Stomach (tissue), 9 donors: ENCODE measurements around the gene PPRC1. TPM values are rescaled to one million over a fixed set of nuclear protein-coding genes. Genes with fewer than 3 reads are reported as not detected.

Experiments used
- DNase-seq, 2 donors: peaks; one replicate each; pipeline versions ENCODE4 v3.0.0 to v3.0.0-alpha.2; 2013 to 2019
- H3K27ac ChIP-seq, 5 donors: fragments of 200-600 bp in 4 of 5; sonication (generic) in 4 of 5; one replicate each; pipeline ENCODE4 v1.5.1; 2013 to 2019; ENCODE audit warnings: mild to moderate bottlenecking in 1 of 5, moderate library complexity in 1 of 5
- H3K27me3 ChIP-seq, 3 donors: fragments of 200-600 bp; sonication (generic); one replicate each; pipeline ENCODE4 v1.5.1; 2017 to 2019; ENCODE audit warnings: mixed run types in 1 of 3
- H3K36me3 ChIP-seq, 4 donors: fragments of 200-600 bp; sonication (generic); 1 replicate in 3 of 4; 2 replicates in 1 of 4; pipeline ENCODE4 v1.5.1; 2016 to 2019
- H3K4me1 ChIP-seq, 4 donors: fragments of 200-600 bp; sonication (generic); one replicate each; pipeline ENCODE4 v1.5.1; 2016 to 2019
- H3K4me3 ChIP-seq, 4 donors: fragments of 200-600 bp; sonication (generic) in 3 of 4; one replicate each; pipeline ENCODE4 v1.5.1; 2016 to 2019; ENCODE audit warnings: mild to moderate bottlenecking in 1 of 4
- H3K9me3 ChIP-seq, 4 donors: fragments of 200-600 bp; sonication (generic); one replicate each; pipeline ENCODE4 v1.5.1; 2016 to 2019
- CTCF ChIP-seq, 7 experiments: fragments of 450-650 bp in 4 of 7; fragments of 200-600 bp in 3 of 7; sonication (generic) in 3 of 7; IDR thresholded peaks; one replicate each; pipeline ENCODE4 v1.5.1; 2016 to 2019; ENCODE audit warnings: antibody characterized with exemption in 7 of 7, control low read depth in 2 of 7, mild to moderate bottlenecking in 1 of 7
- EP300 ChIP-seq: sonication (generic); formaldehyde crosslinking; IDR thresholded peaks from one replicate; pipeline ENCODE4 v1.6.1; 2017; ENCODE audit warnings: antibody characterized with exemption
- POLR2A ChIP-seq, 4 donors: fragments of 450-650 bp; IDR thresholded peaks; one replicate each; pipeline ENCODE4 v1.6.1; 2016; ENCODE audit warnings: antibody characterized with exemption in 4 of 4, control low read depth in 2 of 4, mild to moderate bottlenecking in 1 of 4, moderate library complexity in 1 of 4
- POLR2AphosphoS5 ChIP-seq, 3 donors: sonication (generic); formaldehyde crosslinking; IDR thresholded peaks; one replicate each; pipeline ENCODE4 v1.6.1; 2016; ENCODE audit warnings: antibody characterized with exemption in 3 of 3
- WGBS, 5 donors: extraction: QIAGEN DNeasy Blood & Tissue Kit in 3 of 5; methylation state at CpG; one replicate each; pipeline versions ENCODE4 v1.1.5 to v1.1.7; 2013 to 2018; 5-methylcytosine and 5-hydroxymethylcytosine counted together
- intact Hi-C: fragments of 100-400 bp; cut with DNase I; formaldehyde crosslinking; loops from one replicate; pipeline ENCODE4 v1.15.1; 2023; ENCODE audit warnings: low total_unique reads
- polyA plus RNA-seq, 3 donors: library from polyadenylated mRNA; stranded (reverse); fragments of 200-250 nt; gene quantifications; one replicate each; pipeline ENCODE4 v1.2.3, GENCODE V29; 2013
- small RNA-seq, 4 donors: library from RNA; depleted of rRNA; stranded (forward); fragments of <200 nt; gene quantifications; one replicate each; pipeline ENCODE3, GENCODE V24; 2016
- total RNA-seq, 5 donors: library from RNA; depleted of rRNA; stranded (reverse); fragments of >200 nt; gene quantifications; one replicate each; pipeline versions ENCODE4 v1.1.0 to v1.2.3, GENCODE V29; 2014 to 2016
- donor health status: healthy with polysubstance abuse.
- donor health status: Bipolar disorder and iron deficiency.
- donor health status: healthy.

The PPRC1 gene
- total and polyA plus RNA-seq, 8 donors = 10.4 to 37.3 (median 14.9) TPM

GRCh38 chr10:102191956-102192355 is 59.1 kb downstream of the PPRC1 start:
- Histone ChIP-seq H3K4me1 (peaks cover 0 to 14% (median 10%) of the 10 kb centered on the region in 4 donors), H3K27me3 (no peaks in the 10 kb centered on the region), H3K36me3 (no peaks in the 10 kb centered on the region), H3K27ac (no peak overlapping the region), H3K9me3 (peaks cover 0 to 8% (median 4%) of the 10 kb centered on the region in 4 donors), H3K4me3 (no peak overlapping the region)
- WGBS, 5 donors = 72 to 80% (median 77%) methylated on average over 7 of the region's 7 CpGs
- intact Hi-C loops = no loop called here
- no peak for DNase-seq
- TF ChIP-seq POLR2AphosphoS5 (IDR thresholded peaks at IDR 0.05) (no peak), POLR2A (IDR thresholded peaks at IDR 0.05) (no peak), EP300 (no peak), CTCF (IDR thresholded peaks at IDR 0.05) (no peak)

DNA sequence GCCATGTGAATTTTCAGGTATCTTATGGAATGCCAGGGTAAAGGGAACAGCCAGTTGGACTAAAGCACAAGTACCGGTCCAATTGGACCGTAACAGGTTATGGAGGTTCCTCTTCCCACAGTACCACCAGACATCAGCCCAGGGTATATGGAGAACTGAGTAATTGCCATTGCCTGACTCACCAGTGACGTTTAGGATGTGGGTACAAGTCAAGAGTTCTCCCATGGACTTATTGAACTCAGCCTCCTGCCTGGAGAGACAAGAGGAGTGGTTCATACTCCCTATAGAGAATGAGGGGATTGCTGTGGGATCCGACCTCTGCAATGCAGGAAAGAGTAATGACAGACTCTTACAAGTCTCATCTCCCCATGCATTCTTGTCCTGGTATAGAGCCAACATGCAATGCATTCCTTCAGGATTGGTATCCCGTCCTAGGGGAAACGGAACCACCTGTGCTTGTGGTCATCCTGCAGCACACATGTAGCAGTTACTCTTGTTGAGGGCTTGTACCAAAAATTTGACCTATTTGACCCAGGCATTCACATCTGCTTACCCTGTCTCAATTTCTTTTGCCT is 62.5 kb downstream of the PPRC1 start:
- Histone ChIP-seq H3K36me3 (no peaks in the 10 kb centered on the region), H3K27me3 (no peaks in the 10 kb centered on the region), H3K4me3 (no peak overlapping the region), H3K27ac (no peak overlapping the region), H3K9me3 (peaks cover 0 to 8% (median 4%) of the 10 kb centered on the region in 4 donors), H3K4me1 (no peaks in the 10 kb centered on the region)
- intact Hi-C loops = no loop called here
- 82 to 87% (median 83%) methylated on average over 6 of the region's 6 CpGs for WGBS, 5 donors
- TF ChIP-seq CTCF (IDR thresholded peaks at IDR 0.05) = no peak
- no peak for TF ChIP-seq POLR2AphosphoS5 (IDR thresholded peaks at IDR 0.05)
- no peak for TF ChIP-seq POLR2A (IDR thresholded peaks at IDR 0.05)
- no peak for TF ChIP-seq EP300
- DNase-seq = no peak

- H3K9me3 ChIP-seq = peaks cover 0 to 8% (median 3%) of the 10 kb centered on the region in 4 donors
- DNase-seq = no peak
- H3K36me3 ChIP-seq = no peaks in the 10 kb centered on the region
- no peak overlapping the region for H3K27ac ChIP-seq
- 63 to 78% (median 75%) methylated on average over 2 of the region's 2 CpGs for WGBS, 5 donors
- TF ChIP-seq EP300 = no peak
- no peak for TF ChIP-seq POLR2A (IDR thresholded peaks at IDR 0.05)
- no peak for TF ChIP-seq CTCF (IDR thresholded peaks at IDR 0.05)
- TF ChIP-seq POLR2AphosphoS5 (IDR thresholded peaks at IDR 0.05) = no peak
- no peaks in the 10 kb centered on the region for H3K27me3 ChIP-seq
- H3K4me1 ChIP-seq = no peaks in the 10 kb centered on the region
- H3K4me3 ChIP-seq = no peak overlapping the region
- intact Hi-C loops = no loop called here
Measured at GRCh38 chr10:102196893-102197292, 64.1 kb downstream of the PPRC1 start.

DNA sequence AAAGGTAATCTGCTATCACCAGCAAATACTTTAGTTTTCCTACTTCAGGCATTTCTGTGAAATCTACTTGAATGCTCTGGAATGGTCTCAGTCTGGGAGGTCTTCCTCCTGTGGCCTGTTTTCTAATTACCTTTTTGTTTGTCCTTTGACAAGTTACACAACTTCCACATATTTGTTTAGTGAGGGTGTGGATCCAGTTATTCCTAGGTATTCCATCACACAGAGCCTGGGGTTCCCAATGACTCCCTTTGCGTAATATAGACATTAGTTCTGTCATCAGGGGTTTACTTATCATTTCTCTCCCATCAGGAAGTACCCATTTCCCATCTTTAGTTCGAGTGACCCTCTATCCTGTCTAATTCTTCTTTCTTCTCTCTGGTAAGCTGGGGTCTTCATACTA is 65.2 kb downstream of the PPRC1 start:
- intact Hi-C loops = no loop called here
- Histone ChIP-seq H3K9me3 (no peaks in the 10 kb centered on the region), H3K27ac (no peak overlapping the region), H3K36me3 (no peaks in the 10 kb centered on the region), H3K4me1 (no peaks in the 10 kb centered on the region), H3K27me3 (no peaks in the 10 kb centered on the region), H3K4me3 (no peak overlapping the region)
- TF ChIP-seq POLR2AphosphoS5 (IDR thresholded peaks at IDR 0.05) = no peak
- TF ChIP-seq POLR2A (IDR thresholded peaks at IDR 0.05) = no peak
- no peak for TF ChIP-seq EP300
- TF ChIP-seq CTCF (IDR thresholded peaks at IDR 0.05) = no peak
- DNase-seq = no peak
- 69 to 83% (median 75%) methylated on average over 2 of the region's 2 CpGs for WGBS, 5 donors

Small RNAs within 50 kb of the gene (small RNA-seq; reads per million reads assigned to genes)
- gene AL500527.1 (0 reads per million in 4 donors), gene AL500527.2 (0 reads per million in 4 donors)

Other genes with a start within 250 kb of the PPRC1 start
- gene ARMH3, start 76.9 kb upstream of the PPRC1 start, total RNA-seq = 10 to 100 TPM in 4 of 5 donors, 1 to 10 TPM in 1; 3.5 to 29.0 (median 18.2) TPM
- gene ARMH3, start 76.9 kb upstream of the PPRC1 start, polyA plus RNA-seq = 10 to 100 TPM; 10.1 to 18.1 (median 10.1) TPM
- 10 to 100 TPM in 3 of 5 donors, 1 to 10 TPM in 2; 7.0 to 42.4 (median 14.0) TPM for gene HPS6, start 67.7 kb upstream of the PPRC1 start, total RNA-seq
- 10 to 100 TPM; 10.3 to 10.7 (median 10.6) TPM for gene HPS6, start 67.7 kb upstream of the PPRC1 start, polyA plus RNA-seq
- 10 to 100 TPM; 24.2 to 43.7 (median 34.4) TPM for gene LDB1, start 12.7 kb upstream of the PPRC1 start, total RNA-seq
- 10 to 100 TPM; 20.4 to 28.3 (median 22.3) TPM for gene LDB1, start 12.7 kb upstream of the PPRC1 start, polyA plus RNA-seq
- 10 to 100 TPM in 4 of 5 donors, 1 to 10 TPM in 1; 9.8 to 73.7 (median 55.6) TPM for gene NOLC1, start 19.3 kb downstream of the PPRC1 start, total RNA-seq
- gene NOLC1, start 19.3 kb downstream of the PPRC1 start, polyA plus RNA-seq = 10 to 100 TPM; 21.2 to 35.1 (median 27.5) TPM
- gene ELOVL3, start 93.3 kb downstream of the PPRC1 start, total RNA-seq = not detected
- under 1 TPM in 2 of 3 donors, not detected in 1; 0.20 to 0.31 TPM for gene ELOVL3, start 93.3 kb downstream of the PPRC1 start, polyA plus RNA-seq
- not detected for gene PITX3, start 108.5 kb downstream of the PPRC1 start, total RNA-seq
- not detected for gene PITX3, start 108.5 kb downstream of the PPRC1 start, polyA plus RNA-seq
- 10 to 100 TPM; 21.7 to 47.3 (median 35.8) TPM for gene GBF1, start 112.5 kb downstream of the PPRC1 start, total RNA-seq
- gene GBF1, start 112.5 kb downstream of the PPRC1 start, polyA plus RNA-seq = 1 to 10 TPM; 5.7 to 8.0 (median 7.9) TPM